Mucosa of descending colon (tissue), 3 donors: ENCODE data around the gene ARID1B. TPM values are rescaled to one million over a fixed set of nuclear protein-coding genes. Genes with fewer than 3 reads are reported as not detected.

Experiments
- ATAC-seq: fragments of 200-7000 bp; cut with Tn5 transposase; one replicate; pipeline ENCODE4 v1.9.1; 2020; ENCODE audit warnings: mild to moderate bottlenecking, moderate library complexity
- DNase-seq, 3 donors: peaks; one replicate each; pipeline ENCODE4 v3.0.0-alpha.2; 2020
- H3K36me3 ChIP-seq: fragments of 200-600 bp; one replicate; pipeline ENCODE4 v1.8.0; 2021; ENCODE audit warnings: low read depth, mild to moderate bottlenecking
- H3K4me1 ChIP-seq: fragments of 200-600 bp; one replicate; pipeline ENCODE4 v1.8.0; 2021; ENCODE audit warnings: low read depth, mild to moderate bottlenecking
- H3K4me3 ChIP-seq: fragments of 200-600 bp; one replicate; pipeline ENCODE4 v1.8.0; 2021; ENCODE audit warnings: mild to moderate bottlenecking
- H3K9me3 ChIP-seq: fragments of 200-600 bp; one replicate; pipeline ENCODE4 v1.8.0; 2021; ENCODE audit warnings: mild to moderate bottlenecking
- CTCF ChIP-seq: fragments of 200-600 bp; IDR thresholded peaks from one replicate; pipeline ENCODE4 v1.8.0; 2022; ENCODE audit warnings: antibody characterized with exemption, mild to moderate bottlenecking
- intact Hi-C, 2 donors: fragments of 100-400 bp; cut with DNase I in 1 of 2; cut with micrococcal nuclease in 1 of 2; formaldehyde crosslinking; loops; one replicate each; pipeline versions ENCODE4 v1.11.0 to v1.11.1; 2022; cut with DNase I, micrococcal nuclease
- total RNA-seq, 3 donors: library from RNA; stranded (reverse); fragmentation: NEBNext Ultra II Directional in 2 of 3; extraction: Animal tissue kit (Norgen Biotek cat#: 25700) in 2 of 3; gene quantifications; one replicate each; pipeline versions ENCODE4 v1.2.1 to v1.2.4, GENCODE V29; 2021 to 2023
- donor health status: DM: no; HTN: no; CAD: no; lungs with moderate emphysema.
- donor health status: DM: no; HTN: no; CAD: no.
- donor health status: DM: no; HTN: yes; CAD: no.

The ARID1B gene
- total RNA-seq, 3 donors from 2014 or later = 71.8 to 102 (median 101) TPM

- intact Hi-C loops = no loop called here
- no peak overlapping the region for H3K4me3 ChIP-seq
- no peak for ATAC-seq
- no peak for DNase-seq
- H3K4me1 ChIP-seq = peaks cover 4% of the 10 kb centered on the region
- H3K36me3 ChIP-seq = no peaks in the 10 kb centered on the region
- no peak for TF ChIP-seq CTCF
- no peaks in the 10 kb centered on the region for H3K9me3 ChIP-seq
These were observed 20.3 kb upstream of the ARID1B start for GRCh38 chr6:156756630-156757610.

- Histone ChIP-seq H3K36me3 (no peaks in the 10 kb centered on the region), H3K9me3 (no peaks in the 10 kb centered on the region), H3K4me3 (no peak overlapping the region), H3K4me1 (peaks cover 2% of the 10 kb centered on the region)
- ATAC-seq = no peak
- intact Hi-C loops = no loop called here
- no peak for DNase-seq
- TF ChIP-seq CTCF = no peak
These were observed 19.3 kb upstream of the ARID1B start for GRCh38 chr6:156757849-156758248.

- no peak for TF ChIP-seq CTCF
- no peak overlapping the region for H3K4me3 ChIP-seq
- intact Hi-C loops = no loop called here
- DNase-seq (no peak), ATAC-seq (no peak)
- H3K36me3 ChIP-seq = no peaks in the 10 kb centered on the region
- H3K9me3 ChIP-seq = no peaks in the 10 kb centered on the region
- H3K4me1 ChIP-seq = no peaks in the 10 kb centered on the region
These were observed 16.8 kb upstream of the ARID1B start for GRCh38 chr6:156760377-156760776.

- Histone ChIP-seq H3K36me3 (no peaks in the 10 kb centered on the region), H3K9me3 (no peaks in the 10 kb centered on the region), H3K4me1 (no peaks in the 10 kb centered on the region), H3K4me3 (no peak overlapping the region)
- ATAC-seq = no peak
- DNase-seq = no peak
- TF ChIP-seq CTCF = no peak
- intact Hi-C loops = no loop called here
These were observed 14.6 kb upstream of the ARID1B start for GRCh38 chr6:156762547-156762946.

GRCh38 chr6:156765117-156765516 is 12.1 kb upstream of the ARID1B start:
- Histone ChIP-seq H3K9me3 (no peaks in the 10 kb centered on the region), H3K36me3 (no peaks in the 10 kb centered on the region), H3K4me3 (no peak overlapping the region), H3K4me1 (no peaks in the 10 kb centered on the region)
- intact Hi-C loops = no loop called here
- ATAC-seq = no peak
- no peak for TF ChIP-seq CTCF
- no peak for DNase-seq
